ENCODE results near the gene CYS1.
"Not testable (repeated sequence)": the region's sequence is repeated elsewhere in the genome, so short reads cannot be mapped to it uniquely, and the experiment has no call there.

The CYS1 gene, protein sequence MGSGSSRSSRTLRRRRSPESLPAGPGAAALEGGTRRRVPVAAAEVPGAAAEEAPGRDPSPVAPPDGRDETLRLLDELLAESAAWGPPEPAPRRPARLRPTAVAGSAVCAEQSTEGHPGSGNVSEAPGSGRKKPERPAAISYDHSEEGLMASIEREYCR

DNA sequence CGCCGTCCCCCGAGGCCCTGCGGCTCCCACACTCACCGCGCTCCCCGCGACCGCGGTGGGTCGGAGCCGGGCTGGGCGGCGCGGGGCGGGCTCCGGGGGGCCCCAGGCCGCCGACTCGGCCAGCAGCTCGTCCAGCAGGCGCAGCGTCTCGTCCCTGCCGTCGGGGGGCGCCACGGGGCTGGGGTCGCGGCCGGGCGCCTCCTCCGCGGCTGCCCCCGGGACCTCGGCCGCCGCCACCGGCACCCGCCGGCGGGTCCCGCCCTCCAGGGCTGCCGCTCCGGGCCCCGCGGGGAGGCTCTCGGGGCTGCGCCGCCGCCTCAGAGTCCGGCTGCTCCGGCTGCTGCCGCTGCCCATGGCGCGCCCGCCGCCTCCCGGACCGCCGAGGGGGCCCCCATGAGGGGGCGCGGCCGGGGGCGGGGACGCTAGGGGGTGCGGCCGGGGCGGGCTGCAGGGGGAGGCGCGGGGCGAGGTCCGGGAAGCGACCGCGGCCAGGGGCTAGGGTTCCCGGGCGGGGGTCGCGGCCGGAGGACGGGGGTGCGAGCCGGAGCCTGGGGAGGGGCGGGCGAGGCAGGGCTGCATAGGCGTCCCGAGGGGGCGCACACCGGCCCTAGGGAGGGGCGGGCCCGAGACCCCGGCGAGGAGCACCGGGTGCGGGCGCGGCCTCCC, at the start of gene CYS1:
Gene CYS1, minus strand, starts transcription at position 542 of the 666 bp plus-strand sequence. Its CDS starts 188 bp downstream, at position 354.
- DNase-seq (ENCODE audit: low read depth in 2 of 2) = no peak

DNA sequence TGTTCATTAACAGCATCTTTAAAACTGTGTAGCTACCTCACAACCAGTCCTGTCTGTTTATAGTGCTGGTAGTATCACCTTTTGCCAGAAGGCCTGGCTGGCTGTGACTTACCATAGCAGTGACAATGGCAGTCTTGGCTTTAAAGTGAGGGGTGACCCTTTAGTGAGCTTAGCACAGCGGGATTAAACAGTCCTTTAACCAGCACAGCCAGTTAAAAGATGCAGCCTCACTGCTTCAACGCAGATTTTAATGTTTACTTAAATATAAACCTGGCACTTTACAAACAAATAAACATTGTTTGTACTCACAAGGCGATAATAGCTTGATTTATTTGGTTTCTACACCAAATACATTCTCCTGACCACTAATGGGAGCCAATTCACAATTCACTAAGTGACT, 49.3 kb upstream of the CYS1 start:
- DNase-seq (ENCODE audit: low read depth in 2 of 2) = no peak

DNA sequence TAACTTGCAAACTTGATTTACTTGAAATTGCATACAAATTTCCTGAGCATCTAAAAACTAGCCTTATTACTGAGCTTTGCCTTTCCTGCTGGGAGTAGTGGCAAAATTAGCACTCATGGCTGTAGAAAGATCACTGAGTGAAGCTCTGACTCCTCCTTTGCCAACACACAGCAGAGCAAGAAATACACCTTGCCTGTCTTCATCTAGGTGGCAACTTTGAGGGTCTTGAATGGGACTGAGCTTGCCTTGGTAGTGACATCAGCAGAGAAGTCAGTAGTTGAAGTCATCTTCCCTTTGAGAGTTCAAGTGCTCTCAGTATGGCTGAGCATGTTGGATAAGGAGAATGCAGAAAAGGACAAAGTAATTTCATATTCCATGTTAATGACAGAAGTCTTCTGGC, 48.2 kb upstream of the CYS1 start:
- no peak for DNase-seq (ENCODE audit: low read depth in 2 of 2)

GRCh38 chr2:10126632-10127026, 46.4 kb upstream of the CYS1 start:
- no peak for DNase-seq (ENCODE audit: low read depth in 2 of 2)

GRCh38 chr2:10125842-10126631, 45.8 kb upstream of the CYS1 start:
- DNase-seq (ENCODE audit: low read depth in 2 of 2) = no peak

- DNase-seq (ENCODE audit: low read depth in 2 of 2) = peak; percentile 41 to 55
These were observed 44.4 kb upstream of the CYS1 start for GRCh38 chr2:10124538-10125045.

DNA sequence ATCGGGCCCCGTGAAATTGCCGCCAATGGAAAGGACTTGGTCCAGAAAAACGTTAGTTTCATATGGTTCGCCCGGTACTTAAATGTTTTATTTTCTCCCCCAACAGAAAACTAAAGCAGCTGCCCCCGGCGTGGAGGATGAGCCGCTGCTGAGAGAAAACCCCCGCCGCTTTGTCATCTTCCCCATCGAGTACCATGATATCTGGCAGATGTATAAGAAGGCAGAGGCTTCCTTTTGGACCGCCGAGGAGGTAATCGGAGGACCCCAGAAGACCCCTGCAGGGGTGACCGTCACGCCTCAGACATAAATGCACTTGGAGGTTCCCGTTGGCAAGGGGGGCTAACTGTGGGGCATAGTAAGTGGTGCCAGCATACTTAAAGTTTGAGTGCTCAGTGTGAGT, 43.1 kb upstream of the CYS1 start:
- DNase-seq (ENCODE audit: low read depth in 2 of 2) = no peak

DNA sequence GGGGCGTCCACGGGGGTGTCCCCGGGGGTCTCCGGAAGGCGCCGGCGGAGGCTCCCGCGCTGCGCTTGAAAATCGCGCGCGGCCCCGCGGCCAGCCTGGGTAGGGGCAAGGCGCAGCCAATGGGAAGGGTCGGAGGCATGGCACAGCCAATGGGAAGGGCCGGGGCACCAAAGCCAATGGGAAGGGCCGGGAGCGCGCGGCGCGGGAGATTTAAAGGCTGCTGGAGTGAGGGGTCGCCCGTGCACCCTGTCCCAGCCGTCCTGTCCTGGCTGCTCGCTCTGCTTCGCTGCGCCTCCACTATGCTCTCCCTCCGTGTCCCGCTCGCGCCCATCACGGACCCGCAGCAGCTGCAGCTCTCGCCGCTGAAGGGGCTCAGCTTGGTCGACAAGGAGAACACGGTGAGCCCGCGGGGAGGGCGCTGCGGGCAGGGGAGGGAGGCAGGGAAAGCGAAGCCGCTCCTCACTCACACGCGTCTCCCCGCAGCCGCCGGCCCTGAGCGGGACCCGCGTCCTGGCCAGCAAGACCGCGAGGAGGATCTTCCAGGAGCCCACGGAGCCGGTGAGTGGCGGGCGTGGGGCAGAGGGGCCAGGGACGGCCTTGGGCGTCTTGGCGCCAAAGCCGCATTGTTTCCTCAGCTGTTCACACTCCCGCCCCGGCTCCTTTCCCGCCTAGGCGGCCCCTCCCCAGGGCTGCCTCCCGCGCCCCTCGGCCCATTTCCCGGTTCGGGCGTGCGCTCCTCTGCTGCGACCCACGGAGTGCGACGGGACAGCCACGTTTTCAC, 42.5 kb upstream of the CYS1 start, which contains the start of gene RRM2:
Gene RRM2, plus strand, starts transcription at position 240 of the 781 bp plus-strand sequence. Its CDS starts 60 bp downstream, at position 300.
- peak; percentile 84 to 85 for DNase-seq (ENCODE audit: low read depth in 2 of 2)

- DNase-seq (ENCODE audit: low read depth in 2 of 2) = no peak
These were observed 40.8 kb upstream of the CYS1 start for GRCh38 chr2:10120877-10121574.

- DNase-seq (ENCODE audit: low read depth in 2 of 2) = peak; percentile 71 to 72
These were observed 40.1 kb upstream of the CYS1 start for GRCh38 chr2:10120158-10120876.

DNA sequence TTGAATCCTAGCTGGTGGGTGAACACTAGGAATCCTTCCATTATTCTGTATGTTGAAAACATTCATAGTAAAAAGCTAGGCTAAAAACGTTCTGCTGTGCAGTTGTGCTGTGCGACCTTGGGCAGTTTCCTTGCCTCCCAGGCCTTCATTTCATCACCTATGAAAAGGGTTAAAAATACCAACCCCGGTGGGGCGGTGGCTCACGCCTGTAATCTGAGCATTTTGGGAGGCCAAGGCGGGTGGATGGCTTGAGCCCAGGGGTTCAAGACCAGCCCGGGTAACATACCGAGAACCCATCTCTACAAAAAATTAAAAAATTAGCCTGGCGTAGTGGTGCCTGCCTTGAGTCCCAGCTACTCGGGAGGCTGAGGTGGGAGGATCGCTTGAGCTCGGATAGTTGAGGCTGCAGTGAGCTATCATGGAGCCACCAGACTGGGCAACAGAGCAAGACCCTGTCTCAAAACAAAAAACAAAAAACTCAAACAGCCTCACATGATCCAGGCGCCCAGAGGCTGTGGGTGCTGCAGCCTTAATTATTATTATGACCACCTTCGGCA, 39.5 kb upstream of the CYS1 start:
- no peak for DNase-seq (ENCODE audit: low read depth in 2 of 2)

DNA sequence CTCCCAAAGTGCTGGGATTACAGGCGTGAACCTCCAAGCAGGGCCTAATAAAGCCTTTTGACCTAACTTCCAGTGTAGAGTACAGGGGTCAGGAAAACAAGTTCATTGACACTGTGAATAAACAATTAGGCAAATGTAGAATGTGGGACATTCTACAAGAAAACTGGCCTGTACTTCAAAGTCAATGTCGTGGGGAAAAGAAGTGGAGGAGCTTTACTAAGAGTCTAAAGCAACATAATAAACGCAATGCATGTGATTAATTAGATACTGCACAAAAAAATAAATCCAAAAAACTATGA, 38.8 kb upstream of the CYS1 start:
- no peak for DNase-seq (ENCODE audit: low read depth in 2 of 2)

GRCh38 chr2:10109311-10109710, 29.1 kb upstream of the CYS1 start:
- DNase-seq (ENCODE audit: low read depth in 2 of 2) = no peak

GRCh38 chr2:10104906-10105305, 24.7 kb upstream of the CYS1 start:
- not testable (repeated sequence) for DNase-seq (ENCODE audit: low read depth in 2 of 2)

- no peak for DNase-seq (ENCODE audit: low read depth in 2 of 2)
These were observed 23.0 kb upstream of the CYS1 start for GRCh38 chr2:10103179-10103578.

DNA sequence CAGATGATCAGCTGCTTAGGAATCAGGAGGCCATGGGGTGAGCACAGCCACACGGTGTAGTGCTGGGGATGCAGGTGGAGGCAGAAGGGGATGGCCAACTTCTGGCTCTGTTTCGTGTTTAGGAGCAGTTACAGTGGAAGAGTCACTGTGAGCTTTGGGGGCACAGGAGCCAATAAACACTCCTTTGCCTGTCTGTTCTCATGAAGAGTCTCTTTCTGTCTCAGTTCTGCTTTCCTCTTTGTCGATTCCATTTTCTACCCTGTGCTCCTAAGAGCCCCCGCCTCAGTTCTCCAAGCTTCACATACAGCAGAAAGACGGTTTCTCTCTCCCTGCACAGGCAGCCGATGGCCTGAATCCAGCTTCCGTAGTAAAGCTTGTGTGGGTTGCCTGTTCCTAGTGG, 21.3 kb upstream of the CYS1 start:
- no peak for DNase-seq (ENCODE audit: low read depth in 2 of 2)

DNA sequence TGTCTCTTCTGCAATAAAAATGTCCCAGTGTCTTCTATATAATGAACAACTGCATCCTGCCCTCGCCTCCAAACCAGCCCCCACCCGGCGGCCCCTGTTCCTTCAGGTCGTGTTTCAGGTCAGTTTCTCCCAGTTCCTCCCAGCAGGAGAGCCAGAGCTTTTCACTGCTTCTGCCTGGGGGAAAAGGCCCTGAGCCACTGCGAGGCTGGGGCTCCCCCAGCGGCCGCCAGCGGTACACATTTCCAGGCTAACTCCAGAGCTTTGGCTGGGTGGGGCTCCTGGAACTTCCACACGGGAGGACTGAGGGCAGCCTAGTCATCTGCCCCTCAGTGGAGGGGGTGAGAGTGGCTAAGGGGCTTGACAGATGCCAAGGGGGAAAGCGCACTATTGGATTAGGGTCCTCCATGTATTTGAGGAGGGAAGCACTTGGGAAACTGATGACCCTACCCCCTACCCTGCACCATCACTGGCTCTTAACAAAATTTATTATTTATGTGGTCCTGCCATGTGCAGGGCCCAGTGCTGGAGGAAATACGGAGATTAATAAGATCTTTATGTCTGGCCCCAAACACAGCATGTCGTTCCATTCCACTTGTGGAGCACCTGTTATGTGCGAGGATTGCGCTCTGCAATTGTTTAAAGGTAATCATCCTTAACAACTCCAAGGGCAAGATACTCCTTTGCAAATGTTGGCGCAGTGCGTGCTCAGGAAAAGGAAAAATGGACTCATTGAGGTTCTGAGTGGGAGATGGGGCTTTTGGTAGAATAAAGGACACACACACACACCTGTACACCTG, 17.3 kb upstream of the CYS1 start:
- peak in 1 of 2 experiments; percentile 13 for DNase-seq (ENCODE audit: low read depth in 2 of 2)

- no peak for DNase-seq (ENCODE audit: low read depth in 2 of 2)
These were observed 16.4 kb upstream of the CYS1 start for GRCh38 chr2:10096641-10097040.

DNA sequence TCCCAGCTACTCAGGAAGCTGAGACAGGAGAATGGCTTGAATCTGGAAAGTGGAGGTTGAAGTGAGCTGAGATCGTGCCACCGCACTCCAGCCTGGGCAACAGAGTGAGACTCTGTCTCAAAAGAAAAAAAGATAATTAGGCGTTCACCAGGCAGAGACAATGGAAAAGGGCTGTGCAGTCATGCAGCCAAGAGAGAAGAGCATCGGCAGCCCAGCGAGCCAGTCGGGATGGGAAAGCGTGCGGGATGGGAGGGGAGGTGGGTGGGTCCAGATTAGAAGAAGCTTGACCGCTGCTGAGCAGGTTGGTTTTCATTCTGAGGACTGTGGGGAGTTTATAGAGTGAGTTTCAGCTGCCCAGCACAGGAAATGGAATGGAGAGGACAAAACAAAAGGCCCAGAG, 15.0 kb upstream of the CYS1 start:
- no peak for DNase-seq (ENCODE audit: low read depth in 2 of 2)
